Neural crest cell (in vitro differentiated cells): ENCODE measurements around the gene FXYD2. TPM values are rescaled to one million over a fixed set of nuclear protein-coding genes. Genes with fewer than 3 reads are reported as not detected.

Source experiments
- DNase-seq: peaks from one replicate; pipeline ENCODE4 v3.0.0; 2021; ENCODE audit warnings: low read depth, mixed read lengths, low spot score
- H3K27ac Mint-ChIP-seq: one replicate; pipeline ENCODE4 v1.8.0; 2021; ENCODE audit warnings: mild to moderate bottlenecking, mixed read lengths; ENCODE audit not compliant: unreplicated experiment
- H3K27me3 Mint-ChIP-seq: 2 replicates; pipeline ENCODE4 v1.8.0; 2021; ENCODE audit warnings: low read depth, mild to moderate bottlenecking, mixed read lengths
- H3K36me3 Mint-ChIP-seq: 2 replicates; pipeline ENCODE4 v1.8.0; 2021; ENCODE audit warnings: low read depth, mild to moderate bottlenecking, mixed read lengths
- H3K4me1 Mint-ChIP-seq: 2 replicates; pipeline ENCODE4 v1.8.0; 2021; ENCODE audit warnings: mixed read lengths
- H3K4me3 Mint-ChIP-seq: one replicate; pipeline ENCODE4 v1.8.0; 2021; ENCODE audit warnings: mild to moderate bottlenecking, mixed read lengths
- H3K9me3 Mint-ChIP-seq: 2 replicates; pipeline ENCODE4 v1.8.0; 2021; ENCODE audit warnings: mixed read lengths
- long read RNA-seq: library from polyadenylated mRNA; unstranded; transcript quantifications from one replicate; pipeline ENCODE4 v2.0.0, GENCODE V29; 2020
- total RNA-seq: library from RNA; stranded (reverse); gene quantifications from 2 replicates; pipeline ENCODE4 v1.2.1, GENCODE V29; 2021
- TF ChIP-seq, protein P1 (sequence below): fragments of 200-600 bp; sonication (generic); conservative IDR thresholded peaks from 2 replicates; pipeline ENCODE4 v1.5.0; 2021; ENCODE audit warnings: antibody characterized with exemption, mild to moderate bottlenecking

FXYD2 gene
- 0.18 and 0.26 TPM in 2 replicates for total RNA-seq
- long read RNA-seq: 0 reads

DNA sequence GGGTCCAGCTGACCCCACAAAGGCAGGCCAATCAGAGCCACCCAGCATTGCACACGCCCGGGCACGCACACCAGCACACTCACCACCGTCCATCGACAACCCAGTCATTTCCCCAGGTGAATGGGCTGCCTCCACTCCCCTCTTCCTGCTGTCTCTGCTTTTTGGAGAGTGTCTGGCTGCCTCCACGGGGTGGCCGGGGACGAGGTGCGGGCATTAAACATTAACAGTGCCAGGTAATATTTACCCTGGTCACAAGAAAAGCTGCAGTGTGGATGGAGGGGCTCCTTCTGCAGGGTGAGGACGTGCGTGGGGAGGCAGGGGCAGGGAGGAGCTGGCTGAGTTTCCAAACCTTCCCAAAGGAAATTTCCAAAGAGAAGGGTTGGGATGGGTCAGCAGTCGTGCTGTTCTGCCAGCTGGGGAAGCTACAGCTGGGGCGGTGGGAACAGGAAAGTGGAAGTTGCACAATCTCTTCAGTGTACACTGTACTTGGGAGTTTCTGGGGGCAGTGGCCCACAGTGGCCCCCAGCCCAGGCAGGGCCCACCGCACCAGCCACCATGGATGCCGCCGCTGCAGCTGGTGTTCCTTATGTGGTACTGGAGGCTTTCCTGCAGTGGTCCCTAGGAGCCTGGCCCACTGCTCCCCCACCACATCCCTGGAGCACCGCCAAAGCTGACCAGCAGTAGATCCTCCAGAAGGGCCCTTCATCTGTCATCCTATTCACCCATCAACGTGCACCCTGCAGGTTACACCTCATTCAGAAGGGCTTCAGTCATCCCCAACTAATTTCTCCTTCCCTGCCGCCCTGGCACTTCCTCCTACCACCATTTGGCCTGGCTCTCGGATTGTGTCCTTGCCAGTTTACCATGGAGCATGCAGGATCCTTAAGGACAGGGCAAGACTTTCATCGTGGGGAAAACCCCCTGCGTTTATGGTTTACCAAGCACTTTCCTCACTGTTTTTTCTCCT lies at the start of gene FXYD2:
TSS of gene FXYD2 (minus strand) at position 174 of the 967 bp plus-strand sequence. CDS start at position 108, 66 bp downstream.
- no peak within 1 kb of the TSS for H3K27ac Mint-ChIP-seq
- no peaks in the 10 kb centered on the region for H3K9me3 Mint-ChIP-seq
- no peaks in the 10 kb centered on the region for H3K36me3 Mint-ChIP-seq
- peaks cover 3% of the 10 kb centered on the region for H3K27me3 Mint-ChIP-seq
- DNase-seq: no peak
- H3K4me3 Mint-ChIP-seq: no peak within 1 kb of the TSS
- peaks cover 5% of the 10 kb centered on the region for H3K4me1 Mint-ChIP-seq
- TF ChIP-seq, protein P1, sequence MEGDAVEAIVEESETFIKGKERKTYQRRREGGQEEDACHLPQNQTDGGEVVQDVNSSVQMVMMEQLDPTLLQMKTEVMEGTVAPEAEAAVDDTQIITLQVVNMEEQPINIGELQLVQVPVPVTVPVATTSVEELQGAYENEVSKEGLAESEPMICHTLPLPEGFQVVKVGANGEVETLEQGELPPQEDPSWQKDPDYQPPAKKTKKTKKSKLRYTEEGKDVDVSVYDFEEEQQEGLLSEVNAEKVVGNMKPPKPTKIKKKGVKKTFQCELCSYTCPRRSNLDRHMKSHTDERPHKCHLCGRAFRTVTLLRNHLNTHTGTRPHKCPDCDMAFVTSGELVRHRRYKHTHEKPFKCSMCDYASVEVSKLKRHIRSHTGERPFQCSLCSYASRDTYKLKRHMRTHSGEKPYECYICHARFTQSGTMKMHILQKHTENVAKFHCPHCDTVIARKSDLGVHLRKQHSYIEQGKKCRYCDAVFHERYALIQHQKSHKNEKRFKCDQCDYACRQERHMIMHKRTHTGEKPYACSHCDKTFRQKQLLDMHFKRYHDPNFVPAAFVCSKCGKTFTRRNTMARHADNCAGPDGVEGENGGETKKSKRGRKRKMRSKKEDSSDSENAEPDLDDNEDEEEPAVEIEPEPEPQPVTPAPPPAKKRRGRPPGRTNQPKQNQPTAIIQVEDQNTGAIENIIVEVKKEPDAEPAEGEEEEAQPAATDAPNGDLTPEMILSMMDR: no peak

DNA sequence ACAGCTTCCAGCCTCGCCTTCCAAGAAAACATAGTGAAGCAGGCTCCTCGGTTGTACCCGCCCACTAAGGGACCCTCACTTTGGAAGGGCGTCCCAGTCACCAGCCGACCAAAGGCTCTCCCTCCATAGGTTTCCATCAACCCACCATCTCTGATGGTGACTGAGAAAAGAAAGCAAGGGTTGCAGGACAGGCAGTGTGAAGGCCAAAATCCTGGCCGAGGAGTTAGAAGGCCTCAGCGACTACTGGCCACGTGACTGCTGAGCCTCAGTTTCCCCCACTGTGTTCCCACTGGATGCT lies 49.2 kb upstream of the FXYD2 start:
- Mint-ChIP-seq H3K4me3 (peak overlapping the region; percentile 98), H3K27ac (no peak overlapping the region), H3K4me1 (peaks cover 60% of the 10 kb centered on the region), H3K27me3 (peaks cover 23% of the 10 kb centered on the region), H3K9me3 (no peaks in the 10 kb centered on the region), H3K36me3 (no peaks in the 10 kb centered on the region)
- TF ChIP-seq, protein P1: no peak
- DNase-seq: no peak

DNA sequence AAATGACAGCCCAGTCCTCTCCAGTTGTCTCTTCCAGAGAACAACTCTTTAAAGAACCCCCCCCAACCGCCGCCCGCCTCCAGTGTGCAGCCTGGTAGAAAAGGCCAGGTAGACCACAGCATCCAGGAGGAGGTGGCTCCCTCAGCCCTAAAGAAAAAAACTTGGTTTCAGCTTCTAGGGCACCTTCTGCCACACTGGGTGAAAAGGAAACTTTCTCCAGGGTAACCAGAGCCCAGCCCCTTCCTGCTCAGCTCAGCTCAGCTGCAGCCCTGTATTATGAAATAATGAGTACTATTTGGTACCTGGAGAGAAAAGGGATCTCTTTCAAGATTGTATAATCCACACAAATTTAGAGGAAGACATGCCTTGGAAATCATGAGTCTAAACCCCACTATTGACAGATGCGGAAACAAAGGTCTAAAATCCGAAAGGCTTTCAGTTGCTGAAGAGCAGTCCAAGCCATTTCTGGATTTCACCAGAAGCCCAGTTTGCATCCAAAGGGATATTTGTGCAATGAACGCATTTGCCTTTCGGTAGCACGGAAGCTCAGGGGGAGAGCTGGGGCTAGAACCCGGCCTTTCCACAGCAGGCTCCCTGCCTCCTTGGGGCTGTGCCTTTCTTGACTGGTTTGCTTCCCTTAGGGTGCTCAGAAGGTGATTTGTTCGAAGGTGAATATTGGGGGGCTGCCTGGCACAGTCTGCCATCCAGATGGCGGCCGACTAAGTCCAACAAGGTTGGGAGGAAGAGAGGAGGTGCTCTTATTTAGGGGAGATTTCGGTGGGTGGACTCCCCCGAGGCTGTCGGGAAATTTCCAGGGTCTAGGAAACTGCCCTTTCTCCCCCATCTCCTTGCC lies 48.7 kb upstream of the FXYD2 start:
- TF ChIP-seq, protein P1: no peak
- no peaks in the 10 kb centered on the region for H3K9me3 Mint-ChIP-seq
- H3K27me3 Mint-ChIP-seq: peaks cover 19% of the 10 kb centered on the region
- peaks cover 66% of the 10 kb centered on the region for H3K4me1 Mint-ChIP-seq
- peaks cover 3% of the 10 kb centered on the region for H3K36me3 Mint-ChIP-seq
- no peak overlapping the region for H3K27ac Mint-ChIP-seq
- peak overlapping the region; percentile 58 for H3K4me3 Mint-ChIP-seq
- no peak for DNase-seq

DNA sequence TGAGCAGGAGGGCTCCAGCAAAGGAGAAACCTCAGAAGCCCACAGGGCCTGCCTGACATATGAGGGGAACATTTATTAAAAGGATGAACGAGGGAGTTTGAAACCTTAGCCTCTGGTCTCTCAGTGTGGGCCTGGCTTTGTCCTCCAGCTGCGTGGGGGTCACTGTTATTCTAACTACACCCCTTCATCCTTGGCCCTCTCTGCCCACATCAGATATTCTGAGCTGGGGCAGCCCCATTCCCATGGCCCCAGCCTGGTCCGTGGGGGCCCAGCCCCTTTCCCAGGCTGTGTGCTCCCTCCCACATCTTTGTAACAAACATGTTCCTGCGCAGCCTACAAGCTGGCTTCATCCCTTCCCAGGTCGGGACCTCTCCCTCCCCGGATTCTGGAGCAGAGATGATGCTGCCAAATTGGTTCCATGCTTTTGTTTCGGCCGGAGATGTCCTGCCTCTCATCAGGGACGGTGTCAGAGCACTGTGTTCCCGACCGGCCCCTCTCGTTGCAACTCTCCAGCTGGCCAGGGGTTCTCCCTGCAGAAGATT lies 47.9 kb upstream of the FXYD2 start:
- Mint-ChIP-seq H3K27ac (no peak overlapping the region), H3K36me3 (peaks cover 3% of the 10 kb centered on the region), H3K27me3 (peaks cover 14% of the 10 kb centered on the region), H3K4me3 (peak overlapping the region; percentile 56), H3K9me3 (no peaks in the 10 kb centered on the region), H3K4me1 (peaks cover 68% of the 10 kb centered on the region)
- no peak for DNase-seq
- TF ChIP-seq, protein P1: no peak

DNA sequence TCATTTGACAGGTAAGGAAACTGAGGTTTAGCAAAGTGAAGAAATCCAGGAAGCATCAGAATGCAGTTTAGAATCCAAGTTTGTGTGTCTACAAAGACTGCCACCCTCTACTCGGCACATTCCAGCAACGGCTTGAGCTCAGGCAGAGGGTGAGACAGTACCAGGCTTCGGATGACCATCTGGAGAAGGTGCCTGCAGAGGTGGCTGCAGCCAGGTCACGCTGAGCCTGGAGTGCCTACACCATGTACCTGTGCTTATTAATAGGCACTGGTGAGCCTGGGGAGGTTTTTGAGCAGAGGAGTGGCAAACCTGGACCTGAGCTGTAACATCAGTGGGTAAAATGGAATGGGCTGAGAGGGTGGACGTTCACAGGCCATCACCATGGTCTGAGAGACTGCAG lies 47.2 kb upstream of the FXYD2 start:
- H3K4me3 Mint-ChIP-seq: peak overlapping the region; percentile 56
- no peak overlapping the region for H3K27ac Mint-ChIP-seq
- TF ChIP-seq, protein P1: no peak
- no peaks in the 10 kb centered on the region for H3K9me3 Mint-ChIP-seq
- no peak for DNase-seq
- H3K27me3 Mint-ChIP-seq: peaks cover 6% of the 10 kb centered on the region
- peaks cover 64% of the 10 kb centered on the region for H3K4me1 Mint-ChIP-seq
- peaks cover 3% of the 10 kb centered on the region for H3K36me3 Mint-ChIP-seq
